ENCODE data around the gene CFAP161.
"Not testable (repeated sequence)": the region's sequence is repeated elsewhere in the genome, so short reads cannot be mapped to it uniquely, and the experiment has no call there.

Gene CFAP161

GRCh38 chr15:81108427-81108826 lies 25.6 kb upstream of the CFAP161 start:
- peak; percentile 17 for DNase-seq

DNA sequence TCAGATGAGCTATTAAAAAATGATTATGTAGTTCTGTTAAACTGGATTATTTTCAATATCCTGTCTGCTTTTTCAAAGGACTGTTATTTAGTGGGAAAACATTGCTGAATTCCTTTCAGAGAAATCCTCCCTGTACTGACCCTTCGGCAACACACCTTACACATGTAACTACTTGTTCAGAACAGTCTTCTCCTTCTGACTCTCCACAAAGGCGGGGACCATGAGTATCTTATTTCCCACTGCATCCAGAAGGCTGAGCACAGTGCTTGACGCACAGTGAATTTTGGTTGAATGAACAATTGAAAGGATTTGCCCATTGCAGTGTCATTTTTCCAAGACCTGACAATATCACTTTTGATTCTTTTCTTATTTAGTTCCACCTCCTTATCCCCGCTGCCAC lies 23.1 kb upstream of the CFAP161 start:
- no peak for DNase-seq

DNA sequence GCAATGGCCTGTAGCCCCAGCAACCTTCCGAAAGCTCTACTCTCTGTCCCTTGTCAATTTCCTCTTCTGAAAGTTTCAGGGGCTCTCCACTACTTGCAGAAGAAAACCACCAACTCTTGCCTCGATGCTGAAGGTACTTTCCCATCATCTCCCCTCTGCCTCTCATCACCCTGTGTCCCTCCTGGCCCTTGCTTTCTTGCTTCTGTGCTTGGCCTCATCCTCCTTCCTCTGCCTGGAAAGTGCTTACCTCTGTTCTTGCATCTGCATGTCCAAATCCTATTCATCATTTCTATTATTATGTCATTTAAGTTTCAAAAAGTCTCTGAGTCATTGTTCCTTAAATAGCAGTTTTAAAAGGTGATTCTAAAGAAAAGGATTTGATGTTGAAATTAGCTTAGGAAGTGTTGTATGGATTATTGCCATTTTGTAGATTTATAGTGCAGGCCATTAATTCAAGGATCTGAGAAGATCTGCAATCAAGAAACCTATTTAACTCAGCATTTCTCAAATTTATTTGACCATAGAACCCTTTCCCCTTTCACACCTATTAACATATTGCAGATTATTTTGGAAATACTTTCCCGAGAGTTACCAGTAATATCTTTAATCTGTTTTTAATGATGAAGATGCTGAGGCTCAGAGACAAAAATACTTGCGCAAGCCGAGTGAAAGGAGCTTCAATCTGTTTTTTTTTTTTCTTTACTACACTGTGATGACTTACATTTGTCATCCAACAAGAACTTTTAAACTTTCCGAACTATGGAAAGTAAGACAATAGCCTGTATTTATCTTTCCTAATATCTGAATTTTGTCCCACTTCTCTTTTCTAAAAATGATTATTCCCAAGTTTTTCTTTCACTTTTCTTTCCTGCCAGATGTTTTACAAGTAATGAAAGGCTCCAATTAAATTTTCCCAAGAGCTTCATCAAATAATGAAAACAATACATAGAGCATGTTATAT lies 22.3 kb upstream of the CFAP161 start:
- no peak for DNase-seq

DNA sequence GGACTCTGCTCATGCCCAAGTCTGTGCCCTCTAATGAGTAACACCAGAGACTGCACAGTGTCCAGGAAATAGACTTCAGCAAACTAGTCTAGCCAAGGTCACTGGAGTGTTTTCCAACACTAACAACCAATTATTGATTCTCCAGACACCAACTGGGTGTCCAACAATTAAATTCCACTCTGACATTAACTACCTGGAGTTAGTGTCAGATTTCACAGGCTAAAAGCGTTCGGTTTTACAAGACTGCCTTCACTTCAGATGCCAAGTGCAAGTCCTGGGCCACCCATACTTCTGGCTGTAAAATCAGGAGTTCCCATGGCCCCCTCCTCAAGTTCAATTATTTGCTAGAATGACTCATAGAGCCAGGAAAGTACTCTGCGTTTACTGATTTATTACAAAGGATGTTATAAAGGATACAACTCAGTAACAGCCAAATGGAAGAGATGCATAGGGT lies 20.8 kb upstream of the CFAP161 start:
- DNase-seq = no peak

GRCh38 chr15:81113861-81114291 lies 20.2 kb upstream of the CFAP161 start:
- no peak for DNase-seq

DNA sequence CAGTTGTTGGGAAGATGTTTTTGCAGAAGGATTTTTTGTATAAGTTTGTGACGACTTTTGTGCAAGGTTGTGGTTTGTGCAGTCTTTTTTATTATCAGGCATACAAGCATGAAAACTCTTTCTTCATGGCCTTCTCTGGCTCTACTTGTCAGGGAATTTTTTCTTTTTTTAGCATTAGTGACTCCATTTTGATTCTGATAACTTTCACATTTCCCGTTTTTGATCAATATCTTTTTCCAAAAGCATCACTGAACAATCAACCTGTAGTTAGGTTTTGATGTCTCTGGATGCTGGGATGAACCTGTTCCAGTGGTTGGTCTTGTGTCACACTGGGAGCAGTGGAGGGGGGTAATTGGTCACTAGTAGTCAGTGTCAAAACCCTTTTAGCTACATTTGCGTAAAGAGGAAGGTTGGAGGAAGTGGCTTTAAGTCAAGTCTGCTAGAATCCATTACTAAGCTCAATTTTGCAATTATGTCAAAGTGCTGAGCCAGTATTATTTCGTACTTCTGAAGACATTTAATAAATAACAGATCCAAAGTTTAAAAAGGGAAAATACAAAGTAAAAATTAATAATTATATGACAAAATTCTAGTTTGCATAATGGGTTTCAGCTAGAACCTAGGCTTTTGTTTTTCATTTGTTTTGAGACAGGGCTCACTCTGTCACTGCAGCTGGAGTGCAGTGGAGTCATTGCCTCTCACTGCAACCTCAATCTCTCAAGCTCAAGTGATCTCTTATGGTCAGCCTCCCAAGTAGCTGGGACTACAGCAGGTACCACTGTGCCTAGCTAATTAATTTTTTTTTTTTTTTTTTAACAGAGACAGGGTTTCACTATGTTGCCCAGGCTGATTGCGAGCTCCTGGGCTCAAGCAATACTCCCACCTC lies 18.8 kb upstream of the CFAP161 start:
- no peak for DNase-seq

- DNase-seq = no peak
Observed at GRCh38 chr15:81117136-81117535, 16.9 kb upstream of the CFAP161 start.

DNA sequence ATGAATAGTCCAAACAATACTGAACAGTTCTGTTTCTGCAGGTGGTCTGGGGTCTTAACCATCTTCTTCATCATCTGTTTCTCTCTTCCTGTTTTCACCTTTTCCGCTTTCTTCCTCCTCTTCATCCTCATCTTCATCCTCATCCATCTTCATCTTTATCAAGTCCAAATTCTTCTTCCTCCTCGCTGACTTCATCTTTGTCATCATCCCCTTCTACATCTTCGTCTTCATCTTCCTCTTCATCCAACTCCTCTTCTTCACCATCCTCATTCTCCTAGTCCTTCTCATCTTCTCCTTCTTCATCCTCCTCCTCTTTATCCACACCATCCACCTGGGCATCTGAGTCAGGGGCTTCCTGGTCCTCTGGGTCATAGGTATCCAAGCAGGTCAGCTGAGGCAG lies 16.5 kb upstream of the CFAP161 start:
- DNase-seq = no peak

GRCh38 chr15:81118361-81118760 lies 15.7 kb upstream of the CFAP161 start:
- DNase-seq = no peak

DNA sequence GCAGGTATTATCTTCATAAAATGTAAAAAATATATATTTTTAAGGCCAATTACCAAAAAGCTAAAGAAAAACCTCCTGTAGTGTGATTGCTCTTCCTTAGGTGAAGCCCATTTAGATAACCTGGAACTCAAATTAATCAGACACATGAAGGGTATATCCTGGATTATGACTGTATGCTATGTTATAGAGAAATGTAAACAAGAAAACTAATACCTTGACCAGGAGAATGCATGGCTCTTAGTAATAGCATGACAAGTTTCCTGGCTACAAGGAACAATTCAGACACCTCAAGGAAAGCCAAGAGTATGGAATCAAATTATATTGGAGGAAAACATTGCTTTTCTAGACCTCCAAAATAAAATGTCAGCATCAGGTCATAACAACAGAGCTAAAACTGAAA lies 14.0 kb upstream of the CFAP161 start:
- no peak for DNase-seq

DNA sequence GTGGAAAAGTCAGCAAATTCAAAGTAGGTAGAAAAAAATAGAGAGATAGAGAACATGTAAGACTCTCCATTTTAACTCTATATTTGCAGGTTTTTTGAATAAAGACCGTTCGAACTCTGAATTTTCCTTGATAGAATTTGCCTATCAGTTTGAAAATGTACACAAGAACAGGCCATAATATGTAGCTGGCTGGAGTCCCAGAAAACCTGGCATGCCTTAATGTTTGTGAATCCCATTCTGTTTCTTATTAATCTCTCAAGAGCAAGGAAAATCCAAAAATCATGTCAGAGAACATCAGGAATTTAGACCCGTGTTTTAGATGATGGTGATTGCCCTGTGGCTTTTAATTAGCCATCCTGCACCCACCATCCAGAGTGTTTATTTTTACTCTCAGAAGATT lies 7.2 kb upstream of the CFAP161 start:
- no peak for DNase-seq

- DNase-seq = not testable (repeated sequence)
Observed at GRCh38 chr15:81141478-81141877, 7.4 kb downstream of the CFAP161 start.

GRCh38 chr15:81146006-81146405 lies 11.9 kb downstream of the CFAP161 start:
- DNase-seq = no peak

GRCh38 chr15:81146466-81146865 lies 12.4 kb downstream of the CFAP161 start:
- DNase-seq = no peak

DNA sequence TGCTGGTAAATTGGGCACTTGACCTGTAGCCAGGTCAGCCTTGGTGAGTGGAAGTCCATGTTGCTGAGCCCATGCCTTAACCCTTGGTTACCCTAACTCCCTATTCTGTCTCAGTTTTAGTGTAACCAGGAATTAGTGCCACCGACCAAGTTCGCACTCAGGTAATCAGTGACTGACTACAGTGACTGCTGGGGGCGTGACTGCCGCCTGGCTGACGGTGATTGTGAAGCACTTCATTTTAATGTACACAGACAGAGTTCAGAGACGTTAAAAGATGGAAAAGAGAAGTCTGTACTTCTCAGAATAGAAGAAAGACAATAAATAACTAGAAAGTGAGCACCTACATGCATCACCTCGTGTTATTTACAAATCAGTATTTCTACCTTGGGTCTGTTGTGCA lies 17.3 kb downstream of the CFAP161 start:
- DNase-seq = no peak

DNA sequence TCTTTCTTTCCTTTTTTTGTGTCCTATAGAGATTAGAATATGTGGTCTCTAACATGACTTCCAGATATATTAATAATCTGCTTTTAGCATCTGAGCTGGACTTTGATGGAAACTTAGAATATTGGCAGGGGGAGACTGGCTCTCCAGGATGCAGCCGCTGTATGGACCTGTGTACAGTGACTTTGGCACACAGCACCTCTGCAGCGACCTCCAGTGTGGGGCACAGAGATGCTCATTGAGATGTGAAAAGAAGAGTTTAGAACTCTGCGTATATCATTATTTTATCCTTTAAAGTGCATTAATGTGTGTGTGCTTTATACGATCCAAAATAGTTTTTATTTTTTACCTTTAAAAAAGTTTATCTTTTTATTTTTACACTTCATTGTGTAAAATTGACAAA lies 18.3 kb downstream of the CFAP161 start:
- DNase-seq = no peak

GRCh38 chr15:81152799-81153198 lies 18.7 kb downstream of the CFAP161 start:
- no peak for DNase-seq

GRCh38 chr15:81155375-81156218 lies 21.5 kb downstream of the CFAP161 start:
- DNase-seq = peak; percentile 19

- no peak for DNase-seq
Observed at GRCh38 chr15:81156324-81156723, 22.3 kb downstream of the CFAP161 start.

DNA sequence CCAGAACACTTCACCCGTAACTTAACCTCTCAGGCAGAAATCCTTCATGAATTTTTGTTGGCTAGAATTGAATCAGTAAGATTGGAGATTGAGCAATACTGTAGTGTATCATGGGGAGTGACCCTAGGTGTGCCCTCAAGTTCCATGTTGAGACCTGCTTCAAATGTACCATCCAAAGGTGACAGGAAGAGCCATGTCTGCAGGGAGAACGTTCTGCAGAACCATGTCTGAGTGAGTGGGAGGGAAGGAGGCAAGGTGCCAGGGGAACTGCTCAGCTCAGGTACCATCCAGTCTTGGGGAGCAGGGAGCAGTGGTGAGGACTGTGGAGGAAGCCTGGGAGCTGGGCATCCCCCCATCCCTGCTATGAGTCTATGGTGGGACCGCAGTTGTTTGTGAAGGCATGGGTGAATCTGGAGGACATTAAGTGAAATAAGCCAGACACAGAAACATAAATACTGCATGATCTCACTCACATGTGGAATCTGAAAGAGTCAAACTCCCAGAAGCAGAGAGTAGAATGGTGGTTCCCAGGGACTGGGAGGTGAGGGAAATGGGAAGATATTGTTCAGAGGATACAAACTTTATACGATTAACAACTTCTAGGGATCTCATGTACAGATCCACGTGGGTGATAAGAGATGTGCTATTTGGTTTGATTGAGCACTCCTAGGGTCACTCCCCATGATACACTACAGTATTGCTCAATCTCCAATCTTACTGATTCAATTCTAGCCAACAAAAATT lies 23.3 kb downstream of the CFAP161 start:
- no peak for DNase-seq

DNA sequence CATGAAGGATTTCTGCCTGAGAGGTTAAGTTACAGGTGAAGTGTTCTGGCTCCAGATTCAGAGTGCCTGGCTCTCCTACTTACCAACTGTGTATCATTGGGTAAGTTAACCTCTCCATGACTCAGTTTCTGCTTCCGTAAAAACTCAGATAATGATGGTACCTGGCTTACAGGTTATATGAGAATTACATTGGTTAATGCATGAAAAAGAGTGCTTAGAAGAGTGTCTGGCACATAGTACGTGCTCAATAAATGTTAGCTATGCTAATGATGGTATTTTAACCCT lies 23.8 kb downstream of the CFAP161 start:
- DNase-seq = no peak

- not testable (repeated sequence) for DNase-seq
Observed at GRCh38 chr15:81158561-81158960, 24.5 kb downstream of the CFAP161 start.

Measured in CD4-positive, alpha-beta T cell treated with Interleukin-17A for 4 hours (primary cell).